Epithelial cell of prostate (primary cell): Measurements from ENCODE around the gene UBQLN3.

Source experiments
- DNase-seq: peaks from one replicate; pipeline ENCODE4 v3.0.0-alpha.2; 2011; ENCODE audit warnings: low read depth, low spot score
- H3K27ac ChIP-seq: fragments of 450-650 bp; 2 replicates; pipeline ENCODE4 v1.5.1; 2017; ENCODE audit warnings: mild to moderate bottlenecking

UBQLN3 gene

DNA sequence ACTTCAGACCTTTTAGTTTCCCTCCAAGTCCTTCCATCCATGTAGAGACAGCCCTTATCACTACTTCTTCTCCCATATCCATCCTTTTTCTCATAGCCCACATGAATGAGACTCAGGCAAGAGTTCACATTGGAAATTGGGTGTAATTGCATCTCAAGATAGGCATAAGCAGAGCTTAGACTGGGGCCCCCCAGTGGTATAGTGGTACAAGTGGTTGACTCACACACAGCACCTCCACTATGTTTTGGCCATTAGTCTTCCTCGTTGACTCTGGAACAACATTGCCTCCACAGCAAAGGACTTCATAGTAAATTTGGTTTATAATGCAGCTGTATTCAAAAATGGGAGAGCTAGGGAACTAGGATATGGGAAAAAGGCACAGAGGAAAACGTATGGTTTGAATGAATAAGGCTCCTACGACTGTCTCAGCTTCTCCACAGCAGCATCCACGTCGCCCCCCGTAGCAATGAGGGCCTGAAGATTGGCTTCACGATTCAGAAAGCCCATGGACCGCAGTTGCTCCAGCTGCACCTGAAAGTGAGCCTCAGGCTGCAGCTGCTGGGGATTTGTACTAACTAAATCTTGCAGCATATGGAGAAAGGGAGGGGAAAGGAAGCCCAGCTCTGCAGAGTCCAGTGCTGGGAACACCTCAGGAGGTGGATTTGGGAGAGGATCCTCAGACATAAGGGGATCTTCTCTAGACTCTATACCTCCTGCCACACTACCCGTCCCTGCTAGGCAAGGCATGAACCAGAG is 2.4 kb downstream of the UBQLN3 start:
- DNase-seq, result no peak
- H3K27ac ChIP-seq, result no peak overlapping the region

DNA sequence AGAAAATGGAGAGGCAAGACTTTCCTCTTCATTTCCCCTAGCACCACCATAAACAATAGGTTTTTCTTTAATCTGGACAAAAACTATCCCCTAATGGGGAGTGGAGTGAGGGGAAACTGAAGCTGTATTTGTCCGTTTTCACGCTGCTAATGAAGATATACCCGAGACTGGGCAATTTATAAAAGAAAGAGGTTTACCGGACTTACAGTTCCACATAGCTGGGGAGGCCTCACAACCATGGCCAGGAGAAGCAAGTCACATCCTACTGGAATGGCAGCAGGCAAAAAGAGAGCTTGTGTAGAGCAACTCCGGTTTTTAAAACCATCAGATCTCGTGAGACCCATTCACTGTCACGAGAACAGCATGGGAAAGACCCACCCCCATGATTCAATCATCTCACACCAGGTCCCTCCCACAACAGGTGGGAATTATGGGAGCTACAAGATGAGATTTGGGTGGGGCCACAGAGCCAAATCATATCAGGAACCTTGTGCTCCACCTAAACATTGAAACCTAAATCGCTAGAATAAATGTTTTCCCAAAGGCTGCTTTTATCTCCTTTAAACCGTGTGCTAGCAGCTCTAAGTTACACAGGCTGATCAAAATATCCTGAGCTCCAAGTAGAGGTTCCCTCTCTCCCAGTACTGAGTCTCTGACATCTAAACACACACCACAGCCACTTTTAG is 4.3 kb downstream of the UBQLN3 start:
- DNase-seq, result no peak
- H3K27ac ChIP-seq, result no peak overlapping the region

DNA sequence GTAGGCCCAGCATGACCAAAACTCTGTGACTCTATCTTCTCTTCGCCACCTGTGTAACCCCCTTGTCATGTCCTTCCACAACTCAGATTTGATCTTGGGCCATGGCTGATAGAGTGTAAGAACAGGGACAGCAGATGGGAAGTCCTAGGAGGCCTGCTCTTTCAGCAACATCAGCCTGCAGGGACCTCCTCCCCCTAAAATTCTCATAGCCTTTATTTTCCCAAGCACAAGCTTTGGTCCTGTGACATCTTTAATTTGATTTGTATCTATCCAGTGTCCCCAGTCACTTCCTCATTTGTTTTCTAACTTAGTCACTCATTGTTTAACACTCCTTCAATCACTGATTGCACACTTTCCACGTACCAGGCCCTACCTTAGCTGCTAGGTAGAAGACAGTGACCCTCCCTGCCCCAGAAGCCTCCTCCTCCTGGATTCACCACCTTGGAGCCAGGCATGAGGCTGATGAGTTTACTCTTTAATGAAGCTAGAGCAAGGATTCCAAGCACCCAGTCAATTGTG is 5.3 kb downstream of the UBQLN3 start:
- no peak for DNase-seq
- H3K27ac ChIP-seq, result no peak overlapping the region

DNA sequence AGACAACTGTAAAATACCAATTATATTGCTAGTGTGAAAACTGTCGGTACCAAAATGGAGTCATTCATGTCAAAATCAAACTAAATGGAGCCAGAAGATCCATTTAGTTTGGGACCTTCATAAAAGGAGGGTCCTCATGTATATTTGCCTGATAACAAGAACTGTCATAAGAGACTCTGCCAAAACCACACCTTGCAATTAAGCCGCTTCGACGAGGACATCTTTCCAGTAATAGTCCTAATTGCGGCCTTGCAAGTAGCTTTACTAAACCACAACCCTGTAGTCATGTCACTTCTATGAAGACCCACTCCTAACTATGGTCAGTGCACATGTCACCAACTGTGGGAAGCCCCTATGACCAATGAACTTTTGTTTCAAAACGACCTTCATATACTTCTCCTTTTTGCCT is 9.4 kb downstream of the UBQLN3 start:
- H3K27ac ChIP-seq, result no peak overlapping the region
- no peak for DNase-seq

DNA sequence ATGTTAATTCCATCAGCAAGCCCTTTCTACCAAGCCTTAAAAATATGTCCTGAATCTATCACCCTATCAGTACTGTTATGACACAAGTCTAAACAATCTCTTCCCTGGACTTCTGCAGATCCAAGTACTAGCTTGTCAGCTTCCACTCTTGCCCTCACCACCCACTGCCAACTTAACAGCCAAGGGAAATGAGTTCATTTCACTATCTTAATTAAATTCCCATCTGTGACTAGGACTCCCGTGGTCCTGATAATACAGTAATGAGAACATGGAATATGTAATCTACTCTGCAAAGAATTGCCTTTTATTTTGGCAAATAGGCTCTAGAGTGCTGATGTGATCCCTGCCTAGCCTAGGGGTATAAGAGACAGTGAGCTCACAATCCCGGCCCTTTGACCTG is 10.1 kb downstream of the UBQLN3 start:
- H3K27ac ChIP-seq, result no peak overlapping the region

DNA sequence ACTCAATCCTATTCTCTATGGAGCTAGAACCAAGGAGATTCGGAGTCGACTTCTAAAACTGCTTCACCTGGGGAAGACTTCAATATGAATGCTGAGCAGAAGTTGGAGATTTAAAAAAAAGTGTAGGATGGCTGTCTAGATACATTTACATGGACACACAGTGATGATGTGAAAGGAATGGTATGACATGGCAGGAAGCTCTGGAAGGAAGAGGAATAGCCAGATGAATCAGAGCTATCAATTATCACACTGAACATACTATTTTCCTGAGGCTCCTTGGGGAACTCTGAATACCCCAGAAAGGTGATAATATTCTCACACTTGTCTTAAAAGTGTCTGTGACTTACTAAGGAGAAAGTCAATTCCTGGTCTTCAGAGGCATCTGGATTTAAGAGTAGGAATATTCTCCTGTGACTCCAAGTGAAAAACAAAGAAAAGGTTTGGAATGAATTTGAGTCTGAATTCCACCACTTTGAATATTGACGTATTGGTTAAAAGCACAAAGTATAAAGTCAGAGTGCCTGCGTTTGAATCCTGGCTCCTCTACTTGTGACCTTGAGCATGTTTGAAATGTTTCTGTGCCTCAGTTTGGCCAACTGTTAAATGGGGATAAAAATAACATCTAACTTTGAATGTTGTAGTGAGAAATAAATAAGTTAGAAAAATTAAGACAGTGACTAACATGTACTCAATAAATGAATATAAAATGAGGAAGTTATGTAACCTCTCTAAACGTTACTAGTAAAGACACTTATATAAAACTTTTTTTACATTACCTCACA is 20.0 kb downstream of the UBQLN3 start:
- no peak overlapping the region for H3K27ac ChIP-seq
- no peak for DNase-seq

More for the DNA sequence above, 10.1 kb downstream of the UBQLN3 start:
- no peak for DNase-seq

DNA sequence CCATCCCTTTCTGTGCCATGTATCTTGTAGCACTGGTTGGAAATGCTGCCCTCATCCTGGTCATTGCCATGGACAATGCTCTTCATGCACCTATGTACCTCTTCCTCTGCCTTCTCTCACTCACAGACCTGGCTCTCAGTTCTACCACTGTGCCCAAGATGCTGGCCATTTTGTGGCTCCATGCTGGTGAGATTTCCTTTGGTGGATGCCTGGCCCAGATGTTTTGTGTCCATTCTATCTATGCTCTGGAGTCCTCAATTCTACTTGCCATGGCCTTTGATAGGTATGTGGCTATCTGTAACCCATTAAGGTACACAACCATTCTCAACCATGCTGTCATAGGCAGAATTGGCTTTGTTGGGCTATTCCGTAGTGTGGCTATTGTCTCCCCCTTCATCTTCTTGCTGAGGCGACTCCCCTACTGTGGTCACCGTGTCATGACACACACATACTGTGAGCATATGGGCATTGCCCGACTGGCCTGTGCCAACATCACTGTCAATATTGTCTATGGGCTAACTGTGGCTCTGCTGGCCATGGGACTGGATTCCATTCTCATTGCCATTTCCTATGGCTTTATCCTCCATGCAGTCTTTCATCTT is 20.9 kb downstream of the UBQLN3 start:
- DNase-seq, result no peak
- no peak overlapping the region for H3K27ac ChIP-seq

DNA sequence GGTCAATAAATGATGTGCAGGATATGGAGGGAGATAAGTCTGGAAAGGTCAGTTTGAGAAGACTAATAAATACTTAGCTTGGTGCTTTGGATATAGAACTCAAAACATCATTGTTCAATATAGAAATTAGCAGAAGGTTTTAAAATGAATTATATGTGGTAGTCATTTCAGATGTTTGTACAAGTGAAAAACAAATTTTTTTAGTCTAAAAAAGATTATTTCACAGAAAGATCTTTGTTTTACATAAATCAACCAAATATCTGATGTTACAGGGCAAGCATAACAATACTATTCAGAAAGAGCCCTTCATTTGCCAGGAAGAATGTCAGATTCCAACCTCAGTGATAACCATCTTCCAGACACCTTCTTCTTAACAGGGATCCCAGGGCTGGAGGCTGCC is 21.4 kb downstream of the UBQLN3 start, which contains the start of gene OR52D1:
Gene OR52D1 (plus strand): TSS at position 301 of the 400 bp plus-strand sequence. CDS start 22 bp downstream, at position 323.
- no peak within 1 kb of the TSS for H3K27ac ChIP-seq
- DNase-seq, result no peak

DNA sequence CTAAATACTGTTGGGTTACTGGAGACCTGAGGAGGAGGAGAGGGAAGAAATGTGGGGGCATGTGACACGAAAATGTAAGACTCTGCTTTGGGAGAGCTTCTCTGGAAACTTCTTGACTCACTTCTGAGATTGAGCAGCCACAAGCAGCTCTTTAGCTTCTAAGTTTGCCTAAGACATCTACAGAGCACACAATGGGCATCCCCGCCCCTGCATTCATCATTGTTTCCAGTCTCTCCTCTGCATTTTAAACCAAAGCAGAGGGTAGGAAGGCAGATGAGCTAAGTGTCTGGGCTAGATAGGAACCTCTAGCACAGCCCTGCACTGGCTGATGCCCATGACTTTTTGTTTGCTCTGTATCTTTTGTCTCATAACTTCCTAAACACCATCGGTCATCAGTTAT is 23.3 kb downstream of the UBQLN3 start:
- no peak for DNase-seq
- no peak overlapping the region for H3K27ac ChIP-seq

DNA sequence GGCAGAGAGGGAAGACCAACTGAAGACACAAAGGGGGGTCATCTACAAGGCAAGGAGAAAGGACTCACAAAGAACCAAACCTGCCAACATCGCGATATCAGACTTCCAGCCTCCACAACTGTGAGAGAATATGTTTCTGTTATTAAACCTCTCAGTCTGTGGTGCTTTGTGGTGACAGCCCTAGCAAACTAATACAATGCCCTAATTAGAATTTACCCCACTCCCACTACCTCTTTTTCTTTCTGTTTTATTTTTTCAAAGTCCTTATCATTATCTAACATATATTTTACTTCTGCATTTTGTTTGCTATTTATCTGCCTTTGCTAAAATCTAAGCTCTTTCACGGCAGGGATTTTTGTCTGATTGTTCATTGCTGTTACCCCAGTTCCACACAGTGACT is 23.8 kb downstream of the UBQLN3 start:
- H3K27ac ChIP-seq, result no peak overlapping the region
- no peak for DNase-seq

DNA sequence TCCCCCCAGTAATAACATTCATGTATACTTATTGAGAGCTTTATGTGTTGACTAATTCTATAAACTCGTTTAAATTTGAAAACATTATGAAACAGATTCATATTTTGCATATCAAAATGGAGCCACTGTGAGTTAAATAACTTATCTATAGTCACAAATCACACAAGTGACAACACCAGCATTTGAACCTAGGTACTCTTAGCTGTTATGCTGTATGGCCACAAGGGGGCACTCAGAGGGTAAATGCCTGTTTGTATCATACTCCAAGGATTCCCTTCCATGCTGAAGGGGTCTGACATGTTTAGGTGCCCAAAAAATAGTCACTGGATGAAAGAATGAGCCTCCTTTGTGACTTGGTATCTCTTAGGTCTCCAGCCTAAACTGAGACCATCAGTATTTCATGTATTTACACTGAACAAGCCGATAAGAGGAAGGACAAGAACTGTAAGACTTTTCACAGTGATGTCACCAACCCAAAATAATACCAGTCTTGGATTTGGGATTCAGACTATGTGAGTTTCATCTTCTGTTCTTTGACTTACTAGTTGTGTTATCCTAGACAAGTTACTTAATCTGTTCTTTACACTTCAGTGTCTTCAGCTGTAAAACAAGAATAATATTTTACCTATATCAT is 33.5 kb downstream of the UBQLN3 start:
- H3K27ac ChIP-seq, result no peak overlapping the region
- DNase-seq, result no peak

DNA sequence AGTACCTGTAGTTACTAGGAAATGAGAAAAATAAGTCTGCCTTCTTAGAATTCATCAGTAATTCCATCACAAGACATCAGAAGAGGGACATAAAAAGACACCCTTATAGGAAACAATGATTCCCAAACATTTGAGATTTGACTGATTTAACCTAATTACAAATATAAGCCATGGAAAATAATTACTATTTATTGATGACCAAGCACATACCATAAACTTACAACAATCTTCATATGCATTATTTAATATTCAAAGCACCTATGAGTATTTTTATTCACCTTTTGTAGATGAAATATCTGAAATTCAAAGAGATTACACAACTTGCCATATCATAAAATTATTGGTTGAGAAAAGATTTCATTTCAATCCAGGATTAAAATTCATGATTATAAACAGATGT is 35.8 kb downstream of the UBQLN3 start:
- H3K27ac ChIP-seq, result no peak overlapping the region
- DNase-seq, result no peak

DNA sequence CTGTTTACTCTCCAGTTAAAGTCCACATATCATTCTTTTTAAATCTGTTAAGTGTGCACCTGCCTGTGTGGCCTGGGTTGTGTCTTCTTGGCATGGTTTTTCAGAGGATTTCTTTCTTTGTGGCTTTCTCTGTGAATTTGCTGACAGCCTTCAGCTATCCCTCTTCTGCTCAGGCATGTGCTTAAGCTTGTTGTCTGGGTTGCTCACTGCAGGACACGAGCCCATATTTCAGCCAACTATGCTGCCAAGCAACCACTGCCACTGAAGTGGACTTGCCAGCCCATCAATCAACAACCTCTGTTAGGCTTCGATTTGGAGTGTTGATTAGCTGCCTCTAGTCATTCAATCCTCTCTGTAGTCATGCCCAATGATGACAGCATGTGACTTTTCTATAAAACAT is 42.2 kb downstream of the UBQLN3 start:
- DNase-seq, result no peak

DNA sequence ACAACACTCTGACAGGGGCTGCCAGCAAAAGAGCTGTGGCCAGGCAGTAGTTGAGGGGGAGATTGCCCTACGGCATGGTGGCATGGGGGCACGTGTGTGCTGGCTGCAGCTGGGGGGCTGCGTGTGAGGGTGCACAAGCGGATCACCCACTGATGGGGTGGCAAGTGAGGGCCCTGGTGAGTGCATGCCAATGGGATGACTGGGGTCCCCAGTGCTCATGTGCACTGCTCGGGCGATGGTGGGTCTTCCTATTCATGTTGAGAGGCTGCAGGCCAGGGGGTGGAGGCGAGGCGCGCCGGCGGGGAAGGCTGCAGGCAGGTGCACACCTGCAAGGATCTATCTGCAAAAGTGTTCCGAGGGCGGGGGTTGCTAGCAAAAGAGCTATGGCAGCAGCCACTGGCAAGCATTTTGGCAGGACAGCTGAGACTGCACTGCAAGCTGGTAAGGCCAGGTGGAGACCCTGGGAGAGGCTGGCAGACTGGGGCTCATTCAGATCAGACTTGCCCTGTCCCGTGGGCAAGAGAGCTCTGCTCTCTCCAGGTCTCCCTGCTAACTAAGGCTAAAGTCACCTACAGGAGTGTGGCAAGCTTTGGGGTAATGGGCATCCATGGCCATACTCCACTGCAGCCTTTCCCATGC is 48.7 kb downstream of the UBQLN3 start:
- no peak for DNase-seq
- no peak overlapping the region for H3K27ac ChIP-seq

More for the DNA sequence above, 42.2 kb downstream of the UBQLN3 start:
- H3K27ac ChIP-seq, result no peak overlapping the region
